HG03457 (cell line): Measurements from ENCODE around the gene HOXA3.

Experiments
- ATAC-seq: cut with Tn5 transposase; IDR thresholded peaks from one replicate; pipeline ENCODE4 v1.9.1; 2021; ENCODE audit warnings: moderate number of reproducible peaks; ENCODE audit not compliant: unreplicated experiment

HOXA3 gene

DNA sequence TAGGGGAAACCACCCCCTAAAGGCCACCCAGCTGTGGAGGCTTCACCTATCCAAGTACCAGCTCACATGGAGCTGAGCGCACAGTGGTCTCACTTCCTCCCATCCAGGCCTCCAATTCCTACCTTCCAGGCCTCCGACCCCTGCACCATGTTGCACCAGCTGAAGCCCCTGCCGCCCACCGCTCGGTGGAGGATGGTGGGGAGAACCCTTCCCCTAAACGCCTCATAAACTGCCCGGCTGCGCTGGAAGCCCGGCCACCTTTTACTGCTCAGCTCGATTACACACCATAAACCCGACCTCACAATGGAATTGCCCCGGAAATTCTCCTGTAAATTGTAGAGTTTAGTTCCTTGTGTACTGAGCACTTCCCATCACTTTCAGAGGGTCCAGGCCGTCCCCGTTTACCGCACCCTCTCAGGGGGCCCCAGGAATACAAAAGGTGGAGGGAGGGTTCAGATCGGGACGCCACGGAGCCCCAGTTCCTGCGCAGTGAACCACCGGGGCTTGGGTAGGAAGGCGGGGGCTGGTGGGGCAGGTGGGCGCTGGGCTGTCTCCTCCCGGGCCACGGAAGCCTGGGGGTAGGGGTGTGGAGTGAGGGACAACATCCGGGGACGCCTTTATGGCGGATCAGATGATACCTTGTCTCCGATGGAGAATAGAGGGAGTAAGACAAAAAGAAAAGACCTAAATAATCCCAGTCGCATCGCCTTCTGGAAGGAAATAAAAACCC lies 5.5 kb upstream of the HOXA3 start:
- no peak for ATAC-seq

GRCh38 chr7:27156916-27157701 lies 4.7 kb upstream of the HOXA3 start:
- no peak for ATAC-seq

DNA sequence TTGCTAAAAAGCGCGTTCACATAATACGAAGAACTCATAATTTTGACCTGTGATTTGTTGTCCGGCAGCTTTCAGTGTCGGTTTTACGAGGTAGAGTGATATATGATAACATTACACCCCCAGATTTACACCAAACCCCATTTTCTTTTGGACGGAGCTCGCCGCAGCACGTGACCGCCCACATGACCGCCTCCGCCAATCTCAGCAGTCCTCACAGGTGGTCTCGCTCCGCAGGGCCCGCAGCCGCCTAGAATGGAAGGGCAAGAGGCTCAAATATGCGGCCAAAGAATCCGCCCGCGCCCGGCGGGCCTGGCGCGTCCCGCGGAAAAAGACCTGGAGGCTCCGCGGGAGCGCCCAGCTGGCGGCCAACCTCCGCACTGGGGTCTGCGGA lies 4.1 kb upstream of the HOXA3 start, which contains the start of gene HOXA7:
Gene HOXA7, minus strand, starts transcription at position 168 of the 391 bp plus-strand sequence. Its CDS starts 130 bp downstream, at position 38.
- ATAC-seq = no peak

DNA sequence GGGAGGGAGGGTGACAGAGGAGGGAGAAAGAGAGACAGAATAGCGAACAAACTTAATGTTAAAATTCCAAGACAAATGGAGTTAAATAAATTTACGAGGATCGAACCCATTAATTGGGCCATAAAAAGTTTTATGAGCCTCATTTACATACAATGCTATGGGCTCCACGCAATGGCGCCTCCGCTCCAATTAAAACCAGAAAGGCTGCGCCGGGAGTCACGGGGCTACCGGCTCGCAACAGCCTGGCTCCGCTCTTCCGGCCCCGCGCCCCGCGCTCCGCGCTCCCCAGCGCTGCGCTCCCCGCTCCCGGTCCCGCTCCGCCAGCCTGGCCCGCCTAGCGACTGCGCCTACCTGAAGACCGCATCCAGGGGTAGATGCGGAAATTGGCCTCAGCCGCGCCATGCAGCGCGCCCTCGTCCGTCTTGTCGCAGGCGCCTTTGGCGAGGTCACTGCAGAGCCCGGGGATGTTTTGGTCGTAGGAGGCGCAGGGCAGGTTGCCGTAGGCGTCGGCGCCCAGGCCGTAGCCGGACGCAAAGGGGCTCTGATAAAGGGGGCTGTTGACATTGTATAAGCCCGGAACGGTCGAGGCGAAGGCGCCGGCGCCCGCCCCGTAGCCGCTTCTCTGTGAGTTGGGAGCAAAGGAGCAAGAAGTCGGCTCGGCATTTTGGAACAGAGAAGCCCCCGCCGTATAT lies 3.6 kb upstream of the HOXA3 start:
- ATAC-seq = no peak

DNA sequence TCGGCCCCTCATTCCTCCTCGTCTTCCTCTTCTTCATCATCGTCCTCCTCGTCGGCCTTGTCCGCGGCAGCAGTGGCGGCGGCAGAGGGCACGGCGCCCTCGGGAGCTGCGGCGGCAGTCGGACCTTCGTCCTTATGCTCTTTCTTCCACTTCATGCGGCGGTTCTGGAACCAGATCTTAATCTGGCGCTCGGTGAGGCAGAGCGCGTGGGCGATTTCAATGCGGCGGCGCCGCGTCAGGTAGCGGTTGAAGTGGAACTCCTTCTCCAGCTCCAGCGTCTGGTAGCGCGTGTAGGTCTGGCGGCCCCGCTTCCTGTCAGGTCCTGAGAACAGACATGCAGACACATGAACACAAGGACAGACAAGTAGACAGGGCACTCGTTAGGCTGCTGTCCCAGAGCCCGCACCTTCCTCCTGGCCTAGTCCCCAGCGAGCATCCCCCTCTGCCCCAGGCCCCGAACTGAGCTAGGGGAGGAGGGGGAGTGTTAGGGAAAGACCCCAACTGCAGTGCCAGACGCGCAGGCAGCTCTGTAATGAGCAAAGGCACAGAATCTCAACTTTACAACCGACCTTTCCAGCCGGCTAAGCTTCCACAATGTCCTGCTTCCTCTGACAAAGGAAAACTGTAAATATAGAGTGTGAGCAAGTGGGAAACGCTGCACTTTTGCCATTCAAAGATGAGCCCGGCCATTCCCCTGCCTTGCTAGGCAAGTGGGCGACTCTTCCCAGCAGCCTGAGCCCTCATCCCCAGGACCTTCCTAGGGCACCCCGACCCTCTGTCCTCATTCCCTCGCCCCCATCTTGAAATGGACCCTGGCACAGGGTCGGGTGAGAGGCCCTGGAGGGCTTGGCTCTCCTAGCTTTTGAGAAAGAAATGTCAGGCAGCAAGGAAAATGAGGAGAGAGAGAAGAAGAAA lies 2.8 kb upstream of the HOXA3 start:
- no peak for ATAC-seq

DNA sequence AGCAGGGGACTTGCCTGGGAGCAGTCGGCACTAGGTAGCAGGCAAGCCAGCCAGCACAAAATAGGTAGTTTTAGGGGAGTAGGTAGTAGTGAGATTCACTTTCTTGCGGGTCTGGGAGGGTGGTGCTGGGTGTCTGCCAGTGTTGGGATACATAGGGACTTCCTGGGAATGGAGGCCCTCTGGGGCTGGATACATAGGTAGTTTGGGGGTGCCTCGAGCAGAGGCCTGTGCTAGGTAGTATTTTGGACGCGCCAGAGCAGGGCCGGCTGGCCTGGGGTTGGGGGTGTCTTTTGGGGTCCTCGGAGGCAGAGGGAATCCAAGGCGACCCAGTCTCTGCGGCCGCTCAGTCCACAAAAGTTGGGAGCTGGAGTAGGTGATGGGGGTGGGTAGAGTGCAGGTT lies 2.0 kb upstream of the HOXA3 start:
- no peak for ATAC-seq

- ATAC-seq = no peak
Measured at GRCh38 chr7:27153526-27153925, 1.1 kb upstream of the HOXA3 start.

DNA sequence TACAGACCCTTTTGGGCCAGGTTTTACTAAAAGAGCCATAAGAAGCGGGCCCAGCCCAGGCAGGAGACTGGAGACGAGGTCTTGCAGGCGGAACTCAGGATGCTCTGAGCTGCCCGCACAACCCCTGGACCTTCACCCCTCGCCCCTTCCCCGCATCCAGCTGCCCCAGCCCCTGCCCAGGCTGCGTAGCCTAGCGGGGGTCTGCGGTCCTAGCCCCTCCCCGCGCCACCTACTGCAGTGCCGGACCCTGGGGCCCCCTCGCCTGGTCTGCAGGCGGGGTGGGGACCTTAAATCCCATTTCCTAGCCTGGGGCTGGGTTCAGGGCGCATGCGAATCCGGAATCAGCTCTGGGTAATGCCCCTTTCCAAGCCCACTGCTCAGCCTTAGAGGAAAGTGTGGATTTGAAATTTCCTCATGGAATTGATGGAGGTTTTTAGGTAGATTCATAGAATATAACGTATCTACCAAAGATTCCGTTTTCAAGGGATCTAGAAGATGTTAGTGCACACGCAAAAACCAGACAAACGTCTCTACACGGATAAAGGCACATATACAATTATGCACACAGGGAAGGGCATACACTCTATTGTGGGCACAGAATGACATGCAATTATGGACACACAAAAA lies 546 bp upstream of the HOXA3 start:
- no peak for ATAC-seq

DNA sequence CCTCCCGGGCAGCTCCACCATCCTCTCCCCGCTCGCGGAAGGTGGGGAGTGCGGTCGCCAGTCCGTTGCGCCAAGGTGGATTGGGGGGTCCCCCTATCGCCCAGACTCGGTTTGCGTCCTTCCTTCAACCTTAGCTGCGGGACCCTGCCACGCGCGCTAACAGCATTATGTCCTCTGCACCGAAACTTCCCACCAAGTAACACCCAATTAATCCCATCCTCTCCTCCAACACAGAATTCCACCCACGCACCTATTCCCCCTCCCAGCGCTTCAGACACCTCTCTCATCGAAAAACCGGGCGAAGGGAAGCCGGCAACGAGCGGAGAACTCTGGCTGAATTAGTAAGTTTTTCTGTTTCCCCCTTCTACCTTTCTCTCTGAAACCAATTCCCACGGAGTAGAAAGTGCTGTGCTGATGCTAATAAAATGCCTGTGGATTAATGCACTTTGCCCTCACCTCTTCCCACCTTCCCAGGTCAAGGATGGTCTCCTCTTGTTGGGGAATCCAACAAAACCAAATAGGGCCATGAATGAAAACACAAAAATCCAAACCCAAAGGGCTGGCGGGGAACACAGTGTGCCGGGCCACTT lies 947 bp downstream of the HOXA3 start:
- no peak for ATAC-seq

- ATAC-seq = no peak
Measured at GRCh38 chr7:27150568-27151340, 1.6 kb downstream of the HOXA3 start.

GRCh38 chr7:27149842-27150567 lies 2.4 kb downstream of the HOXA3 start:
- no peak for ATAC-seq

DNA sequence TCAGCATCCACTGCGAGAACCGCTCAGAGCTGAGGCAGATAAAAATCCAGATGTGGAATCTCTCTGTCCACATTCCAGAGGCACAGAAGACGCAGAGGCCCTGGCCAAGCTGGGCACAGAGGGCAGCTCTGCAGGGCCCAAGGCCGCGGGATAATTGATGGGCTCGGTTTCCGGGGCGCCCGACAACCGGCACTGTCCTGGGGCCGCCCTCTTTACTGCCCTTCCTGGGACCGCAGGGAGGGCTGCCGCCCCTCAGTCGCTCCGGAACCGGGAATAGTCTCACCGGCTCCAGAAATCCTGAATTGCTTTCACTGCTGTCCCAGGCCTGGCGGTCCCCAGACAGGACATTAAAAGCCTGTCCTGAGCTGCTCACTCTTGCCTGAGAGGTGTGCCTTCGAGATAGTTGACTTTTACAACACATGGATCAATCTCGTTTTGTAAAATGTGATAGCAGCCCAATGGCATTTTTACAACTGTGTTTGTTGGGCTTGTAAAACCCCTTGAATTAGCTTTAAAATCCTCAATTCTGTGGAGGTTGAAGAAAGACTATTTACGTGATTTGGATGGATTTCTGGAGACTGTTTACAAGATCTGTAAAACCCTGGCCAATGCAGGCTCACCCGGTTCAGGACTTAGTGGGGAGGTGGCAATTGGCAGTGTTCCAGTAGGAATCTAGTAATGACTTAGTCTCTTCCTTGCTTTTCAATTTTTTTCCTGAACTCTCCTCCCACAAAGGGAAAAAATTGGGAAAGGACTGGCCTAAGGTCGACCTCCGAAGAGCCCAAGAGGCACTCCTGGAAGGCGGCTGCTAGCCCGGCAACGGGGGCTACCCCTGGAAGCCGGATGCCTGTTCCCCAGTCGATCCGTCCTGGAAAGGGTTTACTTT lies 3.4 kb downstream of the HOXA3 start:
- ATAC-seq = no peak

DNA sequence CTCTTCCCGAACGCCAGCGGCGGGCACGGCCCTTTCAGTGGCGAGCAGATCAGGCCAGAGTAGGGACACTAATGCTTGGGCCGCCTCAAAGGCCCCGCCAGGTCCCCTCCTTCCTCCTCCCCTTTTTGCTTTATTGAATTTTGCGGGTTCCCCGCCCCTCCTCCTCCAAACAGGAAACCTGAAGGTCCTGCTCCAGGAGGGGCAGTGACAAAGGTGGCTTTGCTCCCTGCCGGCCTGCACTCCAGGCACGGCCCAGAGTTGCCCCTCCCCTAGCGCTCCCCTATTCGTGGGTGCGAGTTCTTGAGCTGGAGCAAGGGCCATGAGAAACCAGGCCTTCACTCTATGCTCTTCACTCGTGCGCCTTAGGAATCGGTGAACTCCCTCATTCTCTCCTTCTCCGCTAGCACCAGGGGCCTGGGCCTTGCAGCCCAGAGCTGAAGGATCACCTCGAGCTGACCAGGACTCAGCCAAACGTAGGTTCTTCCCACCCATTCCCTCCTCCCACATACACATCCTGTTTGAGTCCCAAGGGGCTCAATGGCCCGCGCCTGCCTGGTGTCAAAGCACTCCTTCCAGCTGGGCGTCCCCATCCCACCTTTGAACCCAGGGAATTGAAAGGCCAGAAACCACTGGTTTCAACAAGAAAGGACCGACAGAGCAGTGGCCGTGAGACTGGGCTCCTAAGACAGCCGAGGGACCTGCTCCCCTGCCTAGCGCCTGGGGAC lies 4.2 kb downstream of the HOXA3 start:
- no peak for ATAC-seq

DNA sequence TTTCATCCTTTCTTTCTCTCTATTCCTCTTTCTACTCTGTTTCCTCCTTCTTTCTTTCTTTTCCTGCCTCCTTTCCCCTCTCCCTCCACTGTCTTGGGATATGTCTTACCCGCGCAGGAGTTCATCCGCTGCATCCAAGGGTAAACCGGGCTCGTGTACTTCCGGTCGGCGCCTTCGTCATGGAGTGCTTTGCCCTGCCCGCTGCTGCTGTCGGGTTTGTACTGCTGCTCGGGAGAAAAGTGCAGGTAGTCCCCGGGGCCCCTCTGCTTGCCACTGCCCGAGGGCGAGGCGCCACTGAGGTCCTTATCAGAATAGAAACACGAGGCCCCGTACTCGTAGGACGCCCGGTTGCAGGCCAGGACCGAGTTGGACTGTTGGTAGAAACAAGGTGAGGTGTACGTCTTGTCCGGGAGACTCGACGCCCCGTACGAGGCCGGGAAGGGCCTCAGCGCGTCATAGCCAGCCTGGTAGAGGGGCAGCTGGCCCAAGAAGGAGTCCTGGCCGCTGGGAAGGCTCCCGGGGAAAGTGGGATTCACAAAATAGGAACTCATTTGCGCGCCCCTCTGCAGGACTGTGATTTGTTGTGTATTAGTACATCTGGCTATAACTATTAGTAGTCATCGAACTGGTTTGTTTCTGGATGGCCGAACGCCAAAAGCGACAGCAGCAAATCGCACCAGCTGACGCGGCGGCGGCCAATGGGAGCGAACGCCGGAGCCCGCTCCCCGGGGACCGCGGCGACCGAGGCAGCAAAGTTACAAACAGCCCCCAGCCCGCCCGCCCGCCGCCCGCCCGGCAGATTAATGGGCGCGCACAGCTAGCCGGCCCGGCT lies 5.0 kb downstream of the HOXA3 start, which contains the start of gene HOXA6:
Gene HOXA6, minus strand, starts transcription at position 576 of the 832 bp plus-strand sequence. Its CDS starts 25 bp downstream, at position 551.
- ATAC-seq = no peak

- ATAC-seq = no peak
Measured at GRCh38 chr7:27146491-27147198, 5.7 kb downstream of the HOXA3 start.
